ENCODE results near the gene PDE4A. TPM values are rescaled to one million over a fixed set of nuclear protein-coding genes. Genes with fewer than 3 reads are reported as not detected.

PDE4A gene
- polyA plus RNA-seq, 3 donors, result 4.7 to 14.8 (median 5.8) TPM

DNA sequence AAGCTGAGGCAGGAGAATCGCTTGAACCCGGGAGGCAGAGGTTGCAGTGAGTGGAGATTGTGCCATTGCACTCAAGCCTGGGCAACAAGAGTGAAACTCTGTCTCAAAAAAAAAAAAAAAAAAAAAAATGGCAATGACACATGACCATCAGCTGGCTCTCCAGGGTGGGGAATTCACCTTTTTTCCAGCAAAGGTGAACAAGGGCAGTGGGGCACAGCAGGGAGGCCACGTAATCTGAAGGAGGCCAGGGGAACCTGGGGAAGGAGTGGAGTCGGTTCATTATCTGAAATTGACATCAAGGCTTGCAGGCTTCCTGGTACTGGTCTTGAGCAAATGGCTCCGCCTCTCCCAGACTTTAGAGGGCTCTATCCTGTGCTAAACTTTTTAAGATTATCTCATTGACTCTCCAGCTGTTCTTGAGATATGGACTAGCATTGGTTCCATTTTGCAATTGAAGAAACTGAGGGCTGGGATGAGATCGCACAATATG is 54.7 kb downstream of the PDE4A start:
- H3K9me3 ChIP-seq (replicated peaks in 1 of 2; ENCODE audit: control insufficient read depth in 1 of 2, insufficient read depth in 1 of 2, low read length in 2 of 2), result no peaks in the 10 kb centered on the region
- H3K79me2 ChIP-seq (ENCODE audit: insufficient read depth, low read length), result no peaks in the 10 kb centered on the region
- no peak overlapping the region for H3K27ac ChIP-seq (ENCODE audit: low read depth in 1 of 2, low read length in 2 of 2)
- peaks cover 14% of the 10 kb centered on the region for H3K4me1 Mint-ChIP-seq
- H3K4me3 ChIP-seq (replicated peaks in 1 of 3; ENCODE audit: low read depth in 2 of 3, low read length in 3 of 3), result no peak overlapping the region
- TF ChIP-seq, protein P1, sequence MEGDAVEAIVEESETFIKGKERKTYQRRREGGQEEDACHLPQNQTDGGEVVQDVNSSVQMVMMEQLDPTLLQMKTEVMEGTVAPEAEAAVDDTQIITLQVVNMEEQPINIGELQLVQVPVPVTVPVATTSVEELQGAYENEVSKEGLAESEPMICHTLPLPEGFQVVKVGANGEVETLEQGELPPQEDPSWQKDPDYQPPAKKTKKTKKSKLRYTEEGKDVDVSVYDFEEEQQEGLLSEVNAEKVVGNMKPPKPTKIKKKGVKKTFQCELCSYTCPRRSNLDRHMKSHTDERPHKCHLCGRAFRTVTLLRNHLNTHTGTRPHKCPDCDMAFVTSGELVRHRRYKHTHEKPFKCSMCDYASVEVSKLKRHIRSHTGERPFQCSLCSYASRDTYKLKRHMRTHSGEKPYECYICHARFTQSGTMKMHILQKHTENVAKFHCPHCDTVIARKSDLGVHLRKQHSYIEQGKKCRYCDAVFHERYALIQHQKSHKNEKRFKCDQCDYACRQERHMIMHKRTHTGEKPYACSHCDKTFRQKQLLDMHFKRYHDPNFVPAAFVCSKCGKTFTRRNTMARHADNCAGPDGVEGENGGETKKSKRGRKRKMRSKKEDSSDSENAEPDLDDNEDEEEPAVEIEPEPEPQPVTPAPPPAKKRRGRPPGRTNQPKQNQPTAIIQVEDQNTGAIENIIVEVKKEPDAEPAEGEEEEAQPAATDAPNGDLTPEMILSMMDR (IDR thresholded peaks at IDR 0.05), result no peak
- no peak overlapping the region for H3K4me2 ChIP-seq (replicated peaks; ENCODE audit: extremely low read depth, low read length, poor library complexity, severe bottlenecking)
- no peak overlapping the region for H3K9ac ChIP-seq (ENCODE audit: insufficient read depth, low read length, poor library complexity, severe bottlenecking)
- H3K27me3 Mint-ChIP-seq (ENCODE audit: low read depth in 3 of 3), result peaks cover 8 to 19% (median 11%) of the 10 kb centered on the region in 3 donors
- peaks cover 0 to 2% (median 0%) of the 10 kb centered on the region in 7 donors for H3K9me3 Mint-ChIP-seq
- no peaks in the 10 kb centered on the region for H4K20me1 ChIP-seq (ENCODE audit: insufficient read depth, low read length)
- H3K27me3 ChIP-seq (ENCODE audit: control insufficient read depth in 2 of 2, insufficient read depth in 2 of 2, low read length in 2 of 2), result peaks cover 0 to 2% of the 10 kb centered on the region in 2 donors
- no peak overlapping the region for H2AFZ ChIP-seq (ENCODE audit: insufficient read depth, low read depth, low read length, poor library complexity, severe bottlenecking)
- H3K27ac Mint-ChIP-seq, result no peak overlapping the region
- DNase-seq, result no peak
- 36% methylated on average over 4 of the region's 6 CpGs for WGBS (ENCODE audit: insufficient coverage)
- no peak overlapping the region for H3K4me3 Mint-ChIP-seq
- H3K4me1 ChIP-seq (ENCODE audit: control insufficient read depth in 1 of 2, insufficient read depth in 2 of 2, low read length in 2 of 2), result peaks cover 13% of the 10 kb centered on the region in 2 donors
- intact Hi-C loops (cut with micrococcal nuclease), result no loop called here
- H3K36me3 Mint-ChIP-seq, result no peaks in the 10 kb centered on the region
- H3K36me3 ChIP-seq (replicated peaks in 1 of 2; ENCODE audit: control insufficient read depth in 1 of 2, insufficient read depth in 2 of 2, low read length in 2 of 2), result no peaks in the 10 kb centered on the region

DNA sequence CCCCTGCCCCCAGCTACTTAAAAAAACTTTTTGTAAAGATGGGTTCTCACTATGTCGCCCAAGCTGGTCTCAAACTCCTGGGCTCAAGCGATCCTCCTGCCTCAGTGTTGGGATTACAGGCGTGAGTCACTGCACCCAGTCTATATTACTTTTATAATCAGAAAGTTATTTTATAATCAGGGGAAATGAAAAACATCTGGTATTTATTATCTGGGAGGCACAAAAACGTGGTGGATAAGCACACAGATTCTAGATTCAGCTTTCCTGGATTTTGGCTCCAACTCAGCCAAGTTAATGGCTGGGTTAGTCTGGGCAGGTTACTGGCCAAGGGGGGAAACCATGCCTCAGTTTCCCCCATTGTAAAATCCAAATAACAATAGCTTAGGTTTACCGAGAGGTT is 58.1 kb downstream of the PDE4A start:
- peaks cover 18 to 20% of the 10 kb centered on the region in 2 donors for H3K4me1 ChIP-seq (ENCODE audit: control insufficient read depth in 1 of 2, insufficient read depth in 2 of 2, low read length in 2 of 2)
- WGBS (ENCODE audit: insufficient coverage), result no CpG with 5 or more reads among the region's 5 CpGs
- TF ChIP-seq, protein P1 (IDR thresholded peaks at IDR 0.05), result no peak
- H2AFZ ChIP-seq (ENCODE audit: insufficient read depth, low read depth, low read length, poor library complexity, severe bottlenecking), result no peak overlapping the region
- DNase-seq, result no peak
- no peaks in the 10 kb centered on the region for H3K36me3 ChIP-seq (replicated peaks in 1 of 2; ENCODE audit: control insufficient read depth in 1 of 2, insufficient read depth in 2 of 2, low read length in 2 of 2)
- no peak overlapping the region for H3K9ac ChIP-seq (ENCODE audit: insufficient read depth, low read length, poor library complexity, severe bottlenecking)
- peaks cover 9 to 19% (median 11%) of the 10 kb centered on the region in 3 donors for H3K27me3 Mint-ChIP-seq (ENCODE audit: low read depth in 3 of 3)
- no peak overlapping the region for H3K27ac ChIP-seq (ENCODE audit: low read depth in 1 of 2, low read length in 2 of 2)
- H3K9me3 Mint-ChIP-seq, result peaks cover 0 to 2% (median 0%) of the 10 kb centered on the region in 7 donors
- intact Hi-C loops (cut with micrococcal nuclease), result no loop called here
- no peaks in the 10 kb centered on the region for H3K36me3 Mint-ChIP-seq
- no peak overlapping the region for H3K4me3 Mint-ChIP-seq
- H3K4me2 ChIP-seq (replicated peaks; ENCODE audit: extremely low read depth, low read length, poor library complexity, severe bottlenecking), result peak overlapping the region; percentile 71
- peaks cover 0 to 2% of the 10 kb centered on the region in 2 donors for H3K27me3 ChIP-seq (ENCODE audit: control insufficient read depth in 2 of 2, insufficient read depth in 2 of 2, low read length in 2 of 2)
- H3K4me3 ChIP-seq (replicated peaks in 1 of 3; ENCODE audit: low read depth in 2 of 3, low read length in 3 of 3), result no peak overlapping the region
- no peaks in the 10 kb centered on the region for H3K9me3 ChIP-seq (replicated peaks in 1 of 2; ENCODE audit: control insufficient read depth in 1 of 2, insufficient read depth in 1 of 2, low read length in 2 of 2)
- peaks cover 19% of the 10 kb centered on the region for H3K4me1 Mint-ChIP-seq
- no peak overlapping the region for H3K27ac Mint-ChIP-seq
- no peaks in the 10 kb centered on the region for H4K20me1 ChIP-seq (ENCODE audit: insufficient read depth, low read length)
- no peaks in the 10 kb centered on the region for H3K79me2 ChIP-seq (ENCODE audit: insufficient read depth, low read length)
